Measurements from ENCODE around the gene TNFAIP8L3.
"Not testable (repeated sequence)": the region's sequence is repeated elsewhere in the genome, so short reads cannot be mapped to it uniquely, and the experiment has no call there.

TNFAIP8L3 gene

DNA sequence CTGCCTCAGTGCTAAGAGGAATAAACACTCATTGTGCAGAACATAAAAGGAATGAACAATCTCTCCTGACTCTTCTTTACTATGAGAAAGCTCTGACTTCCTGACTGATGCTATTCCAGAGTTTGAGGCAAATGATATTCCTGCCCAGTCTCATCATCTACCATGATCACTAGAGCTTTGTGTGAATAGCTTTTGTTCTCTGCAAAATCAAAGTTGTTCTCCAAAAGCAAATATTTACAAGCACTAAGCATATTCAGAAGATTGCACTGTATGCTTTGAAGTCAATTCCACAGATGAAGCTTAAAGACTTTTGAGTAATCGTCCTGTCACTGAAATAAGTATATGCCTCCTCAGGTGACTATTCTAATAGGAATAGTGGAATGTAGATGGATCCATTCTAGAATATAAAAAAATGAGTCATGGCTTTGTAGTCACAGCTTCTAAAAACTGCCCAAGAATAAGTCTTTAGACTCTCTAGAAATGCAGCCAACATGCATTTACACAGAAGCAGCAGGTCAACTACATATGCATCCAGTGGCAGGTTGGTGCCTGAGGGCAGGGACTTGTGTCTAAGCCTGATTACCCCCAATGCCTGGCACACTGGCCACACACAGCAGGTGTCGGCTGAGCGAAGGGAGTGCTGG, 34.6 kb downstream of the TNFAIP8L3 start:
- DNase-seq (ENCODE audit: low read depth in 3 of 3), result no peak

DNA sequence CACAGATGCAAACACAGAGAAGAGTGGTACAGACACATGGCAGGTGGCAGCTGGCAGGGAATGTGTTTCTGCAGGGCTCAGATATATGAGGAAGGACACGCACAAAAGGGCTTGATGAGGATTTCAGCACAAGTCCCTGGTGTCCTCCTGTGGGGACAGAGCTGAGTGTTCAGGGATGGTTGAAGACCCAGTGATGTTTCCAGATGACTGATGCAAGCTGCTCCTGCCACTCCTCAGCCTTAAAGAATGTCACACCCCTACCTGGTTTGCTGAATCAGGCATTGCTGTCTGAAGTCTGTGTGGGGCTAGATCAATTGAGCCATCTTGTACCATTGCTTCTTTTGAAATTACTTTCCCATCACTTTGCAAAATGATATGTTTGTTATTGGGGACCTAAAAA, 40.2 kb downstream of the TNFAIP8L3 start:
- no peak for DNase-seq (ENCODE audit: low read depth in 3 of 3)

DNA sequence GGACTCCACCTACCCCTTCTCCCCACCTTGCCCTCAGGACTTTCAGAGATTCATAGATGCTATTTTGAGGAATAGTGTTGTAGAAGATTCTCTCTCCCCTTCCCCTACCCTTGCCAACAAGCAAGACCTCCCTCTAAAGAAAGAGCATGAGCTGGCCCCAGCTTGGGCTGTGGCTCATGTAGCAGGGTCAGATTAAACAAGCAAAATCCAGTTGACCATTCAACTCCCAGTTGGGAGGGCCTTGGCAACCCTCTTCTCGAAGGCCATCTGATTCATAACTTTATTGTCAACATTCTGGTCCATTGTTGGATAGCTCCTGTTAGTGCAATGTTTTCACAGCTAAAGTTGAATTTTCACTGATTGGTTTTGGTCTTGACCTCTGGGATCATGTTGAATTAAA, 41.1 kb downstream of the TNFAIP8L3 start:
- DNase-seq (ENCODE audit: low read depth in 3 of 3), result no peak

DNA sequence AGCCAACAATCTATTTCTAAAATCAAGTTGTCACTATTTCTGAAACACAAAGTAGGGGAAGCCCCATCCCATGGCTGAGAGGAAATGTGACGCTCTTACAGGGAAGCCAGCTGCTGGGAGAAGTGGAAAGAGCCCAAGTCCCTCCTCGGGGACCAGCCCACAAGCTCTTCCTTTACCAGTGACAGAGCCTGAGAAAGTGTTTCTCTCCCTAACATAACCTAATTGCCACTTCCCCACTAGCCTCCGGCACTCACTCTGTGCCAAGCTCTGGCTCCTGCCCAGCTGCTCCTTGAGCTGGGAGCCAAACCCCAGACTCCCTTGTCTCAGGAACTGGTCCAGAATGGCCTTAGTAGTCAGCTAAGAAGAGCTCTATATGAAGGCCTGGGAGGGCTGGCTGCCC, 42.9 kb downstream of the TNFAIP8L3 start:
- DNase-seq (ENCODE audit: low read depth in 3 of 3), result no peak

DNA sequence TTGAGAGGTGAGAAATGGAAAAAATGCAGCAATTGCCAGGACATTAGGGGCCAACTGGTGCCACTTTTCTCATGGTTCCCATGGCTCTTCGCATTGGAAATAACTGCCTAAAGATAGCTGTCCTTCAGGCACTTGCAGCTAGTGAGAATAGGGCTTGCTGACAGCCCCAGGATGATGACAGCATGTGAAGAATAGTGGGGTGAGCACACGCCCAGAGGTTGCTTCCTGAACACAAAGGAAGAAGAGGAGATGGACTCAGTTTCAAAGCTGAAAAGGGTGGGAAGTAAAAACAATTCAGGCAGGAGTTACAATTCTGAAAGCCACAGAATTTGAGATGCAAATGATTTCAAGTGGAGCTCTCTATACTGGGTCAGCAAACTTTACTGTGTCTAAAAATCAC, 45.6 kb downstream of the TNFAIP8L3 start:
- DNase-seq (ENCODE audit: low read depth in 3 of 3), result no peak

DNA sequence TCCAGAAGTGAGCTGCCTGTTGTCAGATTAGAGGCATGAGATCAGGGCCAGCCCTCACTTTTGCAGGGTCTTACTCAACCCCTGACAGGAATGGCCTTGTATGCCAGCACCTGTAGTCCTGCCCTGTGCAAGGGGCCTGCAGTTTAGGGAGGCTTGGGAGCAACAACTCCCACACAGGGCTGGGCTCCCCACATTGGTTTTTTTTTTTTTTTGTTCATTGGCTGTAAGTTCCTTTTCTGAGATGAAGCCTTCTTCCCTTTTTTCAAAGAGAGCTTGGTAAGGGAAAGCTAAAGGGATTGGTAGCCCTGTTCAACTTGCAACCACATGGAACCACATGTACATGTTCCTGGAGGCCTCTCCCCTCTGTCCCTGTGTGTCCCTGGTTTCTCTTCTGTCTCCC, 46.4 kb downstream of the TNFAIP8L3 start:
- no peak for DNase-seq (ENCODE audit: low read depth in 3 of 3)

DNA sequence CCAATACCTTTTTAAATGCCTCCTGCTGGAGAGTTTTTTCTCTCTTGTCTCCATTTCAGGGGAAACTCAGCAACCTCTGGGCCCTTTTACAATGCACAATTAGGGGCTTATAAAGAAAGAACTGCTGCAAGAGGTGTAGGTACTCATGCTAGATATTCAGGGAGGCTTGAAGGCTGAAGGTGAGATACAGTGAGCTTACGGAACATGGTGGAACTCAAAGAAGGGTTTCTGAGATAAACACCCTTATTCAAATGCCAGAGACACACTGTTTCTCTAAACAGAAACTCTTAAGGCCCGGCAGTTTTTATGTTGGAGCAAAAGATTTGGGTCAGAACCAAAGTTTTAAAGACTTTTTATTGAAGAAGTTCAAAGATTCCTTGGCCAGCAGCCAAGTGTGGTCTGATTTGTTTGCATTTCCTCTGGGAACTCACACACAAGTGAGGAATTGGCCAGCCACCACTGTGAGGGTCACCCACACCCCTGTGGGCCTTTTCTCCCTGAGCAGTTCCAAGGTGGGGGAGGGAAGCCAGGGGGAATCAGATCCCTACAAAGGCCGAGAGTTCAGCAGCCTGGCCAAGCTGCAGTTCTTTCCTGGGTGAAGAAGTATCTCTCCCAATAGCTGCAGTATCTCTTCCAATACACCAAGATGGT, 47.8 kb downstream of the TNFAIP8L3 start:
- no peak for DNase-seq (ENCODE audit: low read depth in 3 of 3)

DNA sequence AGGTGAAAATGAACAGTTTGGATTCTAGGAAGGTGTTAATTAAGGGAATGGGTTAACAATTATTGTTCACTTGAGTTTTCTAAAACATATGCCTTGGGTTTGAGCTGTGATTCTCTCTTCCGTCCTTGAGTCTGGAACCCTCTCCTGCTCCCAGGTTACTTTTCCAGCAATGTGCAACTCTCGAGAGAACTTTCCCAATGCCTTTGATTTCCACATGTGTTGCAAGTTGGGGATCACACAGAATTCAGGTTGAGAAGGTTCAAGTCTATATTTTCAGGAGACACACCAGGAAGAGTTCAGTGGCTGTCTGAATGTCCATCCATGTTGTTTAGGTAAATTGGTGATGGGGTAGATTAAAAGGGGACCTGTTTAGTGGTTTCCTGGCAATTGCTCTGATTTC, 48.7 kb downstream of the TNFAIP8L3 start:
- no peak for DNase-seq (ENCODE audit: low read depth in 3 of 3)

DNA sequence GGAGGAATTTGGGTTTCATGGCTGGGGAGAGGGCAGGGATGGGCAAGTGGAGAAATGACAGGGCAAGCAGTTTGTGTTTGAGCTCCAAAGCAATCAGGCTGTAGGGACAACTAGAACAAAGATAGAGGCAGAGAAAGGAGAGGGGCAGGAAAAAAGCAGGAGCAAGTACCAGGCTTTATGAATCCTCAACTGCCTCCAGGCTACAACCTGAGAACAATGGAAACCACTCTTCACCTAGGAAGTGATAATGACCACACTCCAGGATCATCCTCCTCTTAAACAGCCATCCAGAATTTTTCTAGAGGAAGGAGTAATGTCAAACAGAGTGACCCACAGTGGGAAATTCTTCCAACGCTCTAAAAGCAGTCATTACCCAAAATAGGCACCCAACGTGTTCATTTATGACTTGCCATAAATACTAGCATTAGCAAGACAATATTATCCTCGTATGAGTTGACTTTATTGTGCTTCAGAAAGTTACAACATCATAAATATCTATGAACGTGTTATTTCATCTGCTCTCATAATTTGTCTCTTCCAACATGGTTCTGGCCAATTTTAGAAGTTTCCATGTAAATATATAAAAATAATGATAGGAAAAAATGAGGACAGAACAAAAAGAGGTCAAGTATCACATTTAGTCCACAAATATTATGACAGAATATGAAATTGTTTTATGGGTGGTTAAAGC, 50.5 kb downstream of the TNFAIP8L3 start:
- no peak for DNase-seq (ENCODE audit: low read depth in 3 of 3)

DNA sequence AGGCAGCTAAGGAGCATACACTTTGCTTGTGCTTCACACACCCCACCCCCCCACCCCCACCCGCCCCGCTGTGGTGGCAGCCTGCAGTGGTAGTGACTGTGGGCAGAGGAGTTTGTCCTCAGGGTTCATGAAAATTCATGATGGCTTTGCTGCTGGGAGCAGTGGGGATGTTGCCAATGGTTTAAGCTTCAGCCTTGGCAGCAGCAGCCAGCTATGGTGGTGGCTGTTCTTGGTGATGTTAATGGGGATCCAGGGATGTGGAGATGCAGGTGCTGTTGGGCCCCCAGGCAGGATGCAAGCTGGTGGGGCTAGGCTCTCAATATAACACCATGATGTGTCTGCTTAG, 55.8 kb downstream of the TNFAIP8L3 start:
- DNase-seq (ENCODE audit: low read depth in 3 of 3), result no peak

DNA sequence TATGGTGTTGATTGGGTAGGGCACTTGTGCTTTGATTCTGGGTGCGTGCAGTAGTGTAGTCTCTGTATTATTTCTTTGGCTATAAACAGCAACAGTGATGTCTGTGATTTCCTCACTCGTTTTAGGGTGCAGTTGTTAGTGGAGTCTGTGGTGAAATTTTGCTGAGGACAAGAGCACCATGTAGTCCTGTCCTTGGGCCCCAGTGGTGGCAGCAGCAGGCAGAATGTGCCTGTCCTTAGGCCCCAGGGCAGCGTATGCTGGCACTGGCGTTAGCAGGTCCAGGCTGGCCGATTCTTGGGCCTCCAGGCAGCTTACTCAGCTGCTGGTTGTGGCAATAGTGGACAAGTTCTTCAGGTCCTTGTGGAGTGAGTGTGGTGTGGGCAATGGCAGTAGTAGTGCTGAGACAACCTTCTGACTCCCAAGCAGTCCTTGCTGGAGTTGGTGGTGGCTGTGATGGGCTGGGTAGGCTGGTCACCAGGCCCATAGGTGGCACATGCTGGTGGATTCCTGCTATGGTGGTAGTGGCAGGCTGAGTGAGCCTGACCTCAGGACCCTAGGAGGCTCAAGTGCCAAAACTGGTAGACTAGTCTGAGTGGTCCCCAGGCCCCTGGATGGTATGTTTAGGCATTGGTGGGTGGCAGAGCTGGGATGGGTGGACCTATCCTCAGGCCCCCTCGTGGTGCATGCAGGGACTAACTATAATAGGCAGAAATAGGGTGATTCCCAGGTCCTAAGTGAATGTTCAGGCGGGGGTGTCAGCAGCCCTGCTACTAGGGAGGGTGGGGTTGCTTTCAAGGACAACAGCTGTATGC, 56.3 kb downstream of the TNFAIP8L3 start:
- no peak for DNase-seq (ENCODE audit: low read depth in 3 of 3)

DNA sequence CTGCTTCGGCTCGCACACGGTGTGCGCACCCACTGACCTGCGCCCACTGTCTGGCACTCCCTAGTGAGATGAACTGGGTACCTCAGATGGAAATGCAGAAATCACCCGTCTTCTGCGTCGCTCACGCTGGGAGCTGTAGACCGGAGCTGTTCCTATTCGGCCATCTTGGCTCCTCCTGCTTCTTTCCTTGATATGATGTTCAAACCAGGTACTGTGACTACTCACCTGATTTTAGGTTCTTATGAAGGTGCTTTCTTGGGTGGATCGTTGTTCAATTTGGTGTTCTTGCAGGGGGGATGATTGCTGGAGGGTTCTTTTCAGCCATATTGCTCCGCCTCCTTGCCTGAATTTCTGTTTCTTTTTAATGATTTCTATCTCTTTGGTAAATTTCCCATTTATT, 57.2 kb downstream of the TNFAIP8L3 start:
- not testable (repeated sequence) for DNase-seq (ENCODE audit: low read depth in 3 of 3)

DNA sequence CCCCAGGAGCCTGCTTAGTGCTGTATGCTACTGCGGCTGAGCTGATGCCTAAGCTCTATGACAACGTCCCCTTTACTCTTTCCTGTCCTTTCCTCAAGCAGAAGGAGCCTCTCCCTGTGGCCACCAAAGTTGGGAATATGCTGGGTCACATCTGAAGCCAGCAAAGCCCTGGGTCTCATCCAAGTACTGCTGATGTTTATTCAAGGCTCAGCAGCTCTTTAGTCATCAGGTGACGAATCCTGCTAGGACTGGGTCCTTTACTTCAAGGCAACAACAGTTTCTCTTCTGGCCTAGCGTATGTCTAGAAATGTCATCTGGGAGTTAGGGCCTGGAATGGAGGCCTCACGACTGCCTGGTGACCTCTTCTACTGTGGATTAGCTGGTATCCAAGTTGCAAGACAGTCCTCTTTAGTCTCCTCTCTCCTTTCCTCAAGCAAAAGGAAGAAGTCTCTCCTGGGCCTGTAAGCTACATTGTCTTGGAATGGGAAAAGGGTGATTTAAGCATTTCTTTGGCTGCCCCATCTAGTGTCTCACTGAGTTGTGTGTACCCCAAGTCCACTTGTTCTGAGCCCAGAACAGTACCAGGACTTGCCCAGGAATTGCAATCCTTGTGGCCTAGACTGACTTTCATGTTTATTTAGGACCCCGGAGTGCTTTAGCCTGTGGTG, 63.9 kb downstream of the TNFAIP8L3 start:
- no peak for DNase-seq (ENCODE audit: low read depth in 3 of 3)

DNA sequence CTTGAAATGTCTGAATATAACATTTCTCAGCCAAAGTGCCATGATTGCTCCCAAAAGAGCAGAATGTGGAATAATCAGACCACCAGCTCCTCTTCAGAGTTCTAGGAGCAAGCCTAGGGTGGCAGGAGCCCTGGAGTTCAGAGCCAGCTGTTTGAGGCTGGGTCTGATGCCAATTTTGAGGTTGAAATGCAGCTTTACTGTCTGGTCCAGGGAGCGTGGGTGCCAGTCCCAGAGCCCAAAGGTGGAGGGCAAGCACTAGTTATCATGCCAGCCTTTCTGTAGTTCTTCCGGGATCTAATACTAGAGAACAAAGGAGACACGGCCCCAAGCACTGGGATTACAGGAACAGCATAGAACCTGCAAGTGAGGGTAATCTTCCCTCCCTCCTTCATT, 69.3 kb downstream of the TNFAIP8L3 start:
- no peak for DNase-seq (ENCODE audit: low read depth in 3 of 3)

DNA sequence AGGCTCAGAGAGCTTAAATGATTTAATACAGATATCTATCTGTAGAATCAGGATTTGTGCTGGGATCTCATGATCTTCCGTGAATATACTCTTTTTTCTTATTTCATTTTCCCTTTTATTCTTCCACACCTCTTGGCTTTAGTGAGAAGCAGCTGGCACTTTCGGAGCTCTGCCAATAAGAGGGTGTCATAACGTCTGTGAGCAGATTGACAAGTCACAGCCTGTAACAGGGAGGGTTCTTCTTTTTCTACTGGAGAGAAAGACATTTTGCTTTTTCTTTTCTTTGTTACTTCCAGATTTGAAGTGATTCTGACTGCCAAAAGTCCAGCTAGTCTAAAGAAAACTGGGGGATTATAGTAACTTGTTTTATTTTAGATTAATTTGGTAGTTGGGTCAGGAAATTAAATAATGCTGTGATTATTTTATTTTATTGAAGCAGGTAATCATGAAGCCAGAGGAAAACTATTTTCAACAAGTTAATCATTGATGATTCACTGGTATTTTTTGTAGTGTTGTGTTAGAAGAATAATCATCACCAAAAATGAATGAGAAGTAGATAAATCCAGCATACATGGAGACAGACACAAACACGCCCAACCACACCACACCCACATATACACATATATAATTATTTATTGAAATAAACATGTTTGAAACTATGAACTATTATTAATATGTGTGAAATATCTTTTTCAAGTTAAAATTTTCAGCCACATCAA, 69.8 kb downstream of the TNFAIP8L3 start:
- no peak for DNase-seq (ENCODE audit: low read depth in 3 of 3)

DNA sequence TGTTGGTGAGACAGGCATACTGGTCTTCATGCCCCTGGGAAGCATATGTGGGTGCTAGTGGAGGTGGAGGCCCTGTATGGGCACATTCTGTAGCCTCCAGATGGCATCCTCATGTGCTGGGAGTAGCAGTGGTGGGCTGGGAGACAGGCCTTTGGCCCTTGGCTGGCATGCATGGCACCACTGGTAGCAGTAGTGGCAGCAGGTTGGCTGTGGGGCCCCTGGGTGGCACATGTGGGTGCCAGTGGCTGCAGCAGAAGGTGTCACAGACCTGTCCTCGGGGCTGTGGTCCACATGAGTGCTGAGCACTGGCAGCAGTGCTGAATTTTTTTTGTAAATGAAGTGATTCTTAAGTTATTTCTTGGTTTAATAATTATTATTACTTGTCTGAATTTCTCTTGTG, 71.2 kb downstream of the TNFAIP8L3 start:
- DNase-seq (ENCODE audit: low read depth in 3 of 3), result no peak

DNA sequence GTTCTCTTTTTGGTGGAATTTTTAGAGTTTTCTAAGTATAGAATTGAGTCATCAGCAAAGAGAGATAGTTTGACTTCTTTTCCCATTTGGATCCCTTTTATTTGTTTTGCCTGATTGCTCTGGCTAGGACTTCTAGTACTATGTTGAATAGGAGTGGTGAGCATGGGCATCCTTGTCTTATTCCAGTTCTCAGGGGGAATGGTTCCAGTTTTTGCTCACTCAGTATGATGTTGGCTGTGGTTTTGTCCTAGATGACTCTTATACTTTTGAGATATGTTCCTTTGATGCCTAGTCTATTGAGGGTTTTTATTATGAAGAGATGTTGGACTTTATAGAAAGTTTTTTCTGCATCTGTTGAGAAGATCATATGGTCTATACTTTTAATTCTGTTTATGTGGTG, 72.5 kb downstream of the TNFAIP8L3 start:
- no peak for DNase-seq (ENCODE audit: low read depth in 3 of 3)

DNA sequence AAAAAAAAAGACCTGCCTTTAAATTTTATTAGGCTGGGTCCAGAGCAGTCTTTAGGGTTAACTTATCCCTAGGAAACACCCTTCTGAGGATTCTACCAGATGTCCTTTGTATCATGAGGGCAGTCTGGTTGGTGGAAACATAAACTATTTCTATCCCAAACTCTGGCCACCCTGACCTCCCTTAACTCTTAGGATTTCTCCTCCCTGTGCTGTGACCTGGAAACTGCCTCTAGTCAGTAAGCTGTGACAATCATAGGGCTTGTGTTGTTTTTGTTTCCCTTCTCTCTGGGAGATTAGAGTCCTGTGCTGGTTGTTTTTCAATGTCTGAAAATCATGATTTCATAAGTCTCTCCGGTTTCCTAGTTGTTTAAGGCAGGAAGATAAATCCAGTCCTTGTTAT, 78.1 kb downstream of the TNFAIP8L3 start:
- no peak for DNase-seq (ENCODE audit: low read depth in 3 of 3)

DNA sequence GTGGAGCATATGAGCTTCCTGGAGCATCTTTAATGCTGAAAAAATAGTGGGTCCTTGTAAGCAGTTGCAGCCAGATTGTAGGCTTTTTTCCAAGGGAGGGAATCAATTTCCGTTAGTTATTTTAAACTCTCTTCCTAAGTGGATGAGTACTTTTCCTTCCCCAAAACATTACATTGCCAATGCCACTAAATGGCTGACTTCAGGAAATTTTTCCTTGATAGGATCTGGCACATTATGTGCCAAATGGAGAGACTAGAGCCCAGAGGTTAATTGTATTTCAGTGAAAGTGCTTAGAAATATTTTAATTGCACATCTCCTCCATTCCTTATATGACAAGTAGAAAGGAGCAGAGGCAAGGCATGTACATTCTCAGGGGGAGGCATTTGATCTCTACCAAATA, 83.5 kb downstream of the TNFAIP8L3 start:
- no peak for DNase-seq (ENCODE audit: low read depth in 3 of 3)

DNA sequence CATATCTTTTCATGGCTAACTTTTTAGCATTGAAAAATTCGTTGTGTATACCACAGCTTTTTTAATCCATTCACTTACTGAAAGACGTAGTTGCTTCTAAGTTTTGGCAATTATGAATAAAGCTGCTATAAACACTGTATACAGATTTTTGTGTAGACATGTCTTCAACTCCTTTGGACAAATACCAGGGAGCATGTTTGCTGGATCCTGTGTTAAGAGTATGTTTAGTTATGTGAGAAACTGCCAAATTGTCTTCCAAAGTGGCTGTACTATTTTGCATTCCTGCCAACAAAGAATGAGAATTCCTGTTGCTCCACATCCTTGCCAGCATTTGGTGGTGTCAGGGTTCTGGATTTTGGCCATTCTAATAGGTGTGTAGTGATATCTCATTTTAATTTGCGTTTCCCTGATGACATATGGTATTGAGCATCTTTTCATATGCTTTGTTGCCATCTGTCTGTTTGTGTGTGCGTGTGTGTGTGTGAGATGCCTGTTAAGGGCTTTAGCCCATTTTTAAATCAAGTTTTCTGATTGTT, 87.5 kb downstream of the TNFAIP8L3 start:
- DNase-seq (ENCODE audit: low read depth in 3 of 3), result no peak

Data from stimulated activated CD4-positive, alpha-beta T cell treated with anti-CD3 and anti-CD28 coated beads, TNF-alpha, amount 100 ng/mL, for 4 hours (primary cell).